Type B pancreatic cell (in vitro differentiated cells): ENCODE data around the gene ACOXL. TPM values are rescaled to one million over a fixed set of nuclear protein-coding genes. Genes with fewer than 3 reads are reported as not detected.
A peak's percentile ranks its signal among the peaks of the same experiment; 100 is the strongest.

ENCODE experiments used
- DNase-seq: peaks from one replicate; pipeline ENCODE4 v3.0.0; 2021; ENCODE audit warnings: mixed read lengths; ENCODE audit not compliant: unreplicated experiment; ENCODE audit errors: extremely low spot score
- H3K27ac Mint-ChIP-seq: 2 replicates; pipeline ENCODE4 v1.8.0; 2021; ENCODE audit warnings: mild to moderate bottlenecking, mixed read lengths
- H3K27me3 Mint-ChIP-seq: 2 replicates; pipeline ENCODE4 v1.8.0; 2021; ENCODE audit warnings: mixed read lengths
- H3K36me3 Mint-ChIP-seq: 2 replicates; pipeline ENCODE4 v1.8.0; 2021; ENCODE audit warnings: mixed read lengths
- H3K4me1 Mint-ChIP-seq: one replicate; pipeline ENCODE4 v1.8.0; 2021; ENCODE audit warnings: mixed read lengths; ENCODE audit not compliant: unreplicated experiment
- H3K4me3 Mint-ChIP-seq: 2 replicates; pipeline ENCODE4 v1.8.0; 2021; ENCODE audit warnings: mild to moderate bottlenecking, mixed read lengths
- H3K9me3 Mint-ChIP-seq: 2 replicates; pipeline ENCODE4 v1.8.0; 2021; ENCODE audit warnings: mixed read lengths
- CTCF ChIP-seq: fragments of 200-600 bp; sonication (generic); conservative IDR thresholded peaks from 2 replicates; pipeline ENCODE4 v1.5.0; 2021; ENCODE audit warnings: antibody characterized with exemption, mild to moderate bottlenecking
- total RNA-seq: library from RNA; stranded (reverse); gene quantifications from 2 replicates; pipeline ENCODE4 v1.2.1, GENCODE V29; 2021; ENCODE audit warnings: low replicate concordance

The ACOXL gene
- total RNA-seq, 1 donor from 2014 or later = 1.4 TPM

GRCh38 chr2:110816404-110817365, 84.3 kb downstream of the ACOXL start:
- H3K27me3 Mint-ChIP-seq = peaks cover 18% of the 10 kb centered on the region
- H3K4me1 Mint-ChIP-seq = no peaks in the 10 kb centered on the region
- no peak overlapping the region for H3K27ac Mint-ChIP-seq
- no peaks in the 10 kb centered on the region for H3K9me3 Mint-ChIP-seq
- no peak overlapping the region for H3K4me3 Mint-ChIP-seq
- DNase-seq = no peak
- peaks cover 6% of the 10 kb centered on the region for H3K36me3 Mint-ChIP-seq
- TF ChIP-seq CTCF = no peak

- Mint-ChIP-seq H3K4me3 (no peak overlapping the region), H3K4me1 (no peaks in the 10 kb centered on the region), H3K36me3 (peaks cover 10% of the 10 kb centered on the region), H3K9me3 (no peaks in the 10 kb centered on the region), H3K27ac (no peak overlapping the region), H3K27me3 (peaks cover 18% of the 10 kb centered on the region)
- no peak for DNase-seq
- TF ChIP-seq CTCF = peak; percentile 43
Observed at GRCh38 chr2:110818767-110819481, 86.6 kb downstream of the ACOXL start.

GRCh38 chr2:110819711-110820110, 87.3 kb downstream of the ACOXL start:
- Mint-ChIP-seq H3K27ac (no peak overlapping the region), H3K36me3 (peaks cover 10% of the 10 kb centered on the region)

GRCh38 chr2:110820128-110820527, 87.8 kb downstream of the ACOXL start:
- TF ChIP-seq CTCF = no peak
- no peaks in the 10 kb centered on the region for H3K9me3 Mint-ChIP-seq
- no peak overlapping the region for H3K4me3 Mint-ChIP-seq
- H3K4me1 Mint-ChIP-seq = no peaks in the 10 kb centered on the region
- no peak for DNase-seq
- H3K27me3 Mint-ChIP-seq = peaks cover 18% of the 10 kb centered on the region
- H3K36me3 Mint-ChIP-seq = peaks cover 10% of the 10 kb centered on the region
- no peak overlapping the region for H3K27ac Mint-ChIP-seq

More at GRCh38 chr2:110819711-110820110, 87.3 kb downstream of the ACOXL start:
- Mint-ChIP-seq H3K27me3 (peaks cover 18% of the 10 kb centered on the region), H3K4me3 (no peak overlapping the region), H3K9me3 (no peaks in the 10 kb centered on the region), H3K4me1 (no peaks in the 10 kb centered on the region)
- DNase-seq = no peak
- no peak for TF ChIP-seq CTCF

GRCh38 chr2:110823165-110823564, 90.8 kb downstream of the ACOXL start:
- no peak overlapping the region for H3K27ac Mint-ChIP-seq
- TF ChIP-seq CTCF = no peak
- H3K27me3 Mint-ChIP-seq = peaks cover 17% of the 10 kb centered on the region
- H3K36me3 Mint-ChIP-seq = peaks cover 10% of the 10 kb centered on the region
- no peak overlapping the region for H3K4me3 Mint-ChIP-seq
- no peak for DNase-seq
- no peaks in the 10 kb centered on the region for H3K9me3 Mint-ChIP-seq
- H3K4me1 Mint-ChIP-seq = no peaks in the 10 kb centered on the region
